ENCODE measurements around the gene BLTP3A.

The BLTP3A gene

DNA sequence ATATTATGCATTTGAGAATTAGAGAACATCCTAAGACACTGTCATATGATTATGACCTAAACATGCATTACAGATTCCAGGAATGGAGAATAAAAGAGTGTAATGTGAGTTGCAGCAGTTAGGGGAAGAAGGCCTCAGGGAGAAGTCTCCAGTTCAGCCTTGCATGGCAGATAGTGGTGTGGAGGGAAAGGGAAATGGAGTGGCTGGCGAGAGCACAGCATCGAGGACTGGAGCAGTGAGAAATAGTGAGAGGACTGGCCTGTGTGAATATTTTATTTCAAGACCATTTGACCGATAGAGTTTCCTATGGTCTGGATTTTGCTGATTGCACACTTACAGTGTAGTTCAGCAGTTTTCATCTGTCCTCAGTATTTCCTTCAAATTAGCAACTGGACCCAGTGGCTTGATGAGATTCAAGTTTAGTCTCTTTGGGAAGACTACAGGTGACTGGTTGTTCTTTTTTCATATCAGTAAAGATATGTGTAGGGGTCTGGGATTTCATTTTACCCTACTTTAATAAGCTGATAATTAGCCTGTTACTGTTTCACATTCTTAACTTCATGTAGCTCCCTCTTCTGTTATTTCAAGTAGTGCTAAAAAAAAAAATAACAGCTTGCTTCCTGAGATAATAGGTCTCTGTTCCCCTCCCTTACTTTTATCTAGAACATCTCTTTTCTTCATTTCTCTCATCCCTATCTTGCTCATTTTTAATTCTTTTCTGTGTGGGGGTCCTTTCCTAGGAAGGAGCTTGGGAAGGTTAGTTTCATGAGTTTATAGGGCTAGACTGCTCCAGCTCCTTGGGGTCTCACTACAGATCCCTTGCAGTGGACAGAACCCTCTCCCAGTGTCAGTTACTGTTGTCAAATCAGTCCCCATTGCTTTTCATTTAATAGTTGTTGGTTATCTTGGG, 27.9 kb downstream of the BLTP3A start:
- Histone ChIP-seq H3K4me3 (replicated peaks; ENCODE audit: low read depth, low read length) (no peak overlapping the region), H3K27me3 (replicated peaks; ENCODE audit: control insufficient read depth, insufficient read depth, low read length) (no peaks in the 10 kb centered on the region), H3K36me3 (ENCODE audit: control insufficient read depth, insufficient read depth, low read length) (peaks cover 6% of the 10 kb centered on the region; the same call in 1 of the 2 replicates)
- no peak for DNase-seq (ENCODE audit: extremely low read depth, insufficient read length)
- TF ChIP-seq, protein P1, sequence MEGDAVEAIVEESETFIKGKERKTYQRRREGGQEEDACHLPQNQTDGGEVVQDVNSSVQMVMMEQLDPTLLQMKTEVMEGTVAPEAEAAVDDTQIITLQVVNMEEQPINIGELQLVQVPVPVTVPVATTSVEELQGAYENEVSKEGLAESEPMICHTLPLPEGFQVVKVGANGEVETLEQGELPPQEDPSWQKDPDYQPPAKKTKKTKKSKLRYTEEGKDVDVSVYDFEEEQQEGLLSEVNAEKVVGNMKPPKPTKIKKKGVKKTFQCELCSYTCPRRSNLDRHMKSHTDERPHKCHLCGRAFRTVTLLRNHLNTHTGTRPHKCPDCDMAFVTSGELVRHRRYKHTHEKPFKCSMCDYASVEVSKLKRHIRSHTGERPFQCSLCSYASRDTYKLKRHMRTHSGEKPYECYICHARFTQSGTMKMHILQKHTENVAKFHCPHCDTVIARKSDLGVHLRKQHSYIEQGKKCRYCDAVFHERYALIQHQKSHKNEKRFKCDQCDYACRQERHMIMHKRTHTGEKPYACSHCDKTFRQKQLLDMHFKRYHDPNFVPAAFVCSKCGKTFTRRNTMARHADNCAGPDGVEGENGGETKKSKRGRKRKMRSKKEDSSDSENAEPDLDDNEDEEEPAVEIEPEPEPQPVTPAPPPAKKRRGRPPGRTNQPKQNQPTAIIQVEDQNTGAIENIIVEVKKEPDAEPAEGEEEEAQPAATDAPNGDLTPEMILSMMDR (IDR thresholded peaks at IDR 0.05; ENCODE audit: insufficient read depth, low read length, poor library complexity, severe bottlenecking) = no peak

DNA sequence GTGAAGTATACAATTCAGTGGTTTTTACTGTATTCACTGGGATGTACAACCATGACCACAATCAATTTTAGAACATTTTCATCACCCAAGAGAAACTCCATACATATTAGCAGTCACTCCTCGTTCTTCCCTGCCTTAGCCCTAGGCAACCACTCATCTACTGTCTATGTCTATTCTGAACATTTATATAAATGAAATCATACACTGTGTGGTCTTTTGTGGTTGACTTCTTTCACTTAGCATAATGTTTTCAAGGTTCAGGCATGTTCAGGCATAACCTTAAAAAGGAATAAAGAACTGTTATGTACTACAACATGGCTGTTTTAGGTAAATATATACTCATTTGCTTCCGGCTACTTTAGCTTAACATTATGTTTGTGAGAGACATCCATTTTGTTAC, 37.3 kb downstream of the BLTP3A start:
- TF ChIP-seq, protein P1 (IDR thresholded peaks at IDR 0.05; ENCODE audit: insufficient read depth, low read length, poor library complexity, severe bottlenecking) = no peak
- DNase-seq (ENCODE audit: extremely low read depth, insufficient read length) = no peak
- Histone ChIP-seq H3K4me3 (replicated peaks; ENCODE audit: low read depth, low read length) (no peak overlapping the region), H3K36me3 (ENCODE audit: control insufficient read depth, insufficient read depth, low read length) (peaks cover under 1% of the 10 kb centered on the region; the same call in 1 of the 2 replicates), H3K27me3 (replicated peaks; ENCODE audit: control insufficient read depth, insufficient read depth, low read length) (no peaks in the 10 kb centered on the region)

DNA sequence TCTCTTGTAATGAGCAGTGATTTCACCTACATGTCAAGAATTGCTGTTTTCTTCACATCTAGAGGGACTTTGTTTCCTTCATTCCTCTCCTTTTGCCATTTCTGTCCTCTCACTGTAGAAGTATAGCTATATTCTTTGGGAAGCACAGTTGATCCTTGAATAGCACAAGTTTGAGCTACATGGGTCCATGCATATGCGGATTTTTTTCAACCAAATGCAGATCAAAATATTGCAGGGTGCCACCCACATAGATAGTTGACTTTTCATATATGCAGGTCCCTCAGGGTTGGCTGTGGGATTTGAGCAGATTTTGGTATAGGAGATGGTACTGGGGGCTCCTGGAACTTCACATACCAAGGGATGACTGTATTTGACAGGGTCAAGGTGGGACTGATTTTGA, 41.1 kb downstream of the BLTP3A start:
- no peak for DNase-seq (ENCODE audit: extremely low read depth, insufficient read length)
- Histone ChIP-seq H3K36me3 (ENCODE audit: control insufficient read depth, insufficient read depth, low read length) (peaks cover 8% of the 10 kb centered on the region), H3K27me3 (replicated peaks; ENCODE audit: control insufficient read depth, insufficient read depth, low read length) (no peaks in the 10 kb centered on the region), H3K4me3 (replicated peaks; ENCODE audit: low read depth, low read length) (no peak overlapping the region)
- TF ChIP-seq, protein P1 (IDR thresholded peaks at IDR 0.05; ENCODE audit: insufficient read depth, low read length, poor library complexity, severe bottlenecking) = no peak

DNA sequence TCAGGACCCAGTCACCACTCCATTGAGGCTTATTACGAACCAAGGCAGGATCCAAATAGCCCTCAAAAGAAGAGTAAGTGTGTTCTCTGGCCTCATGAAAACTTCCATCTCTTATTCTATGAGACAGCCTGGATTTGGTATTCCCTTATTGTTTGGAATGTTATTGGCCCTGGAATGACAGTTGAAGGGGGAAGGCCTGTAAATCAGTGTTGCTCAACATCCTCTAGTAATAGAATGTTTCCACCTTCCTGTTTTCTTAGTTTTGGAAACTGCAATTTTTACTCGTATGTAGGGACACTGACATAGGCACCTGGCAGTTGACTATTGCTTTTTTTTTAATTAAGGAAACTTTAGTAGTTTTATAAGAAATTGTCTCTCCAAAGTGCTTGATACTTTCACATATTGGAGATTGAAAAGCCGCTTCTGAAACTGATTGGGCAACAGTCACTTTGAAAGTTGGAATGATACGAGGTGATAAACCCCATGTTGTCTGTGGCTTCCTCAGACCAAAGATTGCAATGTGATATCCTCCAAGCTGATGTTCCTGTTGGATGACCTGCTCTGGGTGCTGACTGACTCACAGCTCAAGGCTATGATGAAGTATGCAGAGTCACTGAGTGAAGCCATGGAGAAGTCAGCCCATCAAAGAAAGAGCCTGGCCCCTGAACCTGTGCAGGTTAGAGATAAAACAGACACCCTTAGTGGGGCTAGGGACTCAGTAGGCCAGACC, 43.1 kb downstream of the BLTP3A start:
- TF ChIP-seq, protein P1 (IDR thresholded peaks at IDR 0.05; ENCODE audit: insufficient read depth, low read length, poor library complexity, severe bottlenecking) = no peak
- Histone ChIP-seq H3K4me3 (replicated peaks; ENCODE audit: low read depth, low read length) (no peak overlapping the region), H3K36me3 (ENCODE audit: control insufficient read depth, insufficient read depth, low read length) (peaks cover 8% of the 10 kb centered on the region), H3K27me3 (replicated peaks; ENCODE audit: control insufficient read depth, insufficient read depth, low read length) (no peaks in the 10 kb centered on the region)
- DNase-seq (ENCODE audit: extremely low read depth, insufficient read length) = no peak

DNA sequence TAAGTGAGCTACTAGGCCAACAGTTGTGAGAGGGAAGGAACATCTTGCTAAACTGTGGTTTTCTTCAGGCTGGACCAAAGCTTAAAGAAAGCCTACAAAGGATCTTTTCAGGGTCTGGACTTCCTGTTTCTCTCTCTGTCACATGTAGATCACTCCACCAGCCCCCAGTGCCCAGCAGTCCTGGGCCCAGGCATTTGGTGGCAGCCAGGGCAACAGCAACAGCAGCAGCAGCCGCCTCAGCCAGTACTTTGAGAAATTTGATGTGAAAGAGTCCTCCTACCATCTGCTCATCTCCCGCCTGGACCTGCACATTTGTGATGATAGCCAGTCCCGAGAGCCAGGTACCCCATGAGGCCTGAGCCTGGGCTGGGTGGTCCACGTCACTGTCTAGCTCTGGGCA, 44.1 kb downstream of the BLTP3A start:
- H3K27me3 ChIP-seq (replicated peaks; ENCODE audit: control insufficient read depth, insufficient read depth, low read length) = no peaks in the 10 kb centered on the region
- H3K4me3 ChIP-seq (replicated peaks; ENCODE audit: low read depth, low read length) = no peak overlapping the region
- no peak for DNase-seq (ENCODE audit: extremely low read depth, insufficient read length)
- TF ChIP-seq, protein P1 (IDR thresholded peaks at IDR 0.05; ENCODE audit: insufficient read depth, low read length, poor library complexity, severe bottlenecking) = no peak
- peaks cover 8% of the 10 kb centered on the region for H3K36me3 ChIP-seq (ENCODE audit: control insufficient read depth, insufficient read depth, low read length)

All from GM06990 (cell line).